K562 (cell line): ENCODE measurements around the gene SCNN1A. TPM values are rescaled to one million over a fixed set of nuclear protein-coding genes. Genes with fewer than 3 reads are reported as not detected.

Experiments used
- ATAC-seq: fragments of 200-7000 bp; cut with Tn5 transposase; 3 replicates; pipeline ENCODE4 v1.9.1; 2020; ENCODE audit warnings: moderate library complexity
- BruUV-seq: library from RNA; stranded (reverse); fragments of 400-500 nt; replicated peaks from 2 replicates; lab custom pipeline; 2021; lab: Mats Ljungman, UMichigan
- CTCF ChIA-PET: fragments of 300-600 bp; formaldehyde crosslinking; extraction: SDS; loops from one replicate; lab custom pipeline; 2021; ENCODE audit warnings: low intra/inter-chr PET ratio; lab: Yijun Ruan, JAX
- POLR2A ChIA-PET: fragments of 300-600, 350-650 bp; sonication (Branson Sonifier 250); formaldehyde crosslinking; extraction: SDS; loops from one replicate; lab custom pipeline; 2021; ENCODE audit warnings: antibody characterized with exemption, inconsistent platforms; lab: Yijun Ruan, JAX
- DNase-seq, 4 experiments: peaks; one replicate each; pipeline versions ENCODE4 v3.0.0 to v3.0.0-alpha.2; 2011 to 2018; ENCODE audit warnings: low spot score in 3 of 4, mixed read lengths in 3 of 4; ENCODE audit errors: extremely low read depth in 1 of 4
- FAIRE-seq: peaks from 2 replicates; lab custom pipeline; 2011; peaks lifted over from hg19 to GRCh38; lab: Jason Lieb, UNC
- H2AFZ ChIP-seq: 2 replicates; pipeline ENCODE4 v1.6.0; 2011; ENCODE audit warnings: low read depth, low read length, control low read depth, inconsistent platforms
- H3K27ac ChIP-seq: fragments of 200-600 bp; 3 replicates; pipeline ENCODE4 v1.8.0; 2011; ENCODE audit warnings: low read depth, mild to moderate bottlenecking, control low read depth, inconsistent platforms, low read length, moderate library complexity, mixed read lengths; ENCODE audit errors: extremely low read depth
- H3K27me3 ChIP-seq, 2 experiments: fragments of 300-600 bp in 1 of 2; 2 replicates in 1 of 2; 3 replicates in 1 of 2; pipeline versions ENCODE4 v1.6.0 to v1.8.0; 2011; ENCODE audit warnings: inconsistent platforms in 2 of 2, low read length in 2 of 2, mild to moderate bottlenecking in 1 of 2, mixed read lengths in 1 of 2, moderate library complexity in 1 of 2; ENCODE audit not compliant: control insufficient read depth in 2 of 2, insufficient read depth in 2 of 2
- H3K36me3 ChIP-seq: fragments of 300-600 bp; 3 replicates; pipeline ENCODE4 v1.8.0; 2011; ENCODE audit warnings: mild to moderate bottlenecking, low read length, inconsistent platforms; ENCODE audit not compliant: control insufficient read depth, insufficient read depth
- H3K4me1 ChIP-seq, 2 experiments: fragments of 200-600 bp in 1 of 2; replicated peaks in 1 of 2; 2 replicates in 1 of 2; 3 replicates in 1 of 2; pipeline versions ENCODE4 v1.5.1 to v1.8.0; 2011; ENCODE audit warnings: inconsistent platforms in 2 of 2, low read length in 2 of 2, mild to moderate bottlenecking in 1 of 2, mixed read lengths in 1 of 2, moderate library complexity in 1 of 2; ENCODE audit not compliant: control insufficient read depth in 2 of 2, insufficient read depth in 2 of 2
- H3K4me2 ChIP-seq: 2 replicates; pipeline ENCODE4 v1.6.1; 2011; ENCODE audit warnings: low read length, control low read depth, inconsistent platforms, mixed read lengths; ENCODE audit not compliant: insufficient read depth
- H3K4me3 ChIP-seq: fragments of 200-600 bp; sonication (generic), shearing (Covaris generic); 2 replicates; pipeline ENCODE4 v1.5.1; 2016; ENCODE audit warnings: control low read depth, inconsistent platforms
- H3K79me2 ChIP-seq: fragments of 200-600 bp; 3 replicates; pipeline ENCODE4 v1.8.0; 2011; ENCODE audit warnings: low read length, inconsistent platforms; ENCODE audit not compliant: control insufficient read depth, insufficient read depth
- H3K9ac ChIP-seq, 2 experiments: 2 replicates each; pipeline versions ENCODE4 v1.6.0 to v1.6.1; 2011; ENCODE audit warnings: low read depth in 2 of 2, low read length in 2 of 2, control low read depth in 1 of 2, inconsistent platforms in 1 of 2, mild to moderate bottlenecking in 1 of 2, mixed read lengths in 1 of 2; ENCODE audit not compliant: insufficient read depth in 1 of 2
- H3K9me1 ChIP-seq: one replicate; pipeline ENCODE4 v1.6.0; 2011; ENCODE audit warnings: inconsistent platforms, mild to moderate bottlenecking, low read length, moderate library complexity; ENCODE audit not compliant: control insufficient read depth, insufficient read depth
- H3K9me3 ChIP-seq: replicated peaks from 2 replicates; pipeline ENCODE4 v1.5.1; 2011; ENCODE audit warnings: low read depth, low read length, inconsistent platforms; ENCODE audit not compliant: control insufficient read depth, insufficient read depth
- H4K20me1 ChIP-seq: replicated peaks from 2 replicates; pipeline ENCODE4 v1.6.1; 2011; ENCODE audit warnings: low read length, inconsistent platforms, mixed read lengths; ENCODE audit not compliant: control insufficient read depth, insufficient read depth
- BCL6 ChIP-seq: fragments of 250-450 bp; sonication (Bioruptor Pico); IDR thresholded peaks from 2 replicates; pipeline ENCODE4 v1.4.0; 2020
- HCFC1 ChIP-seq: IDR thresholded peaks from 2 replicates; pipeline ENCODE4 v1.6.1; 2012; ENCODE audit warnings: low read depth, low read length, improper control_type of control experiment
- HMG20B ChIP-seq: fragments of 250-450 bp; sonication (Bioruptor Pico); IDR thresholded peaks from 2 replicates; pipeline ENCODE4 v1.5.0; 2021; ENCODE audit warnings: mild to moderate bottlenecking
- HNRNPLL ChIP-seq: fragments of 200-400 bp; formaldehyde crosslinking; IDR thresholded peaks from 2 replicates; pipeline ENCODE4 v1.6.1; 2017; ENCODE audit warnings: low read length, low read depth, mild to moderate bottlenecking; ENCODE audit not compliant: poor library complexity, severe bottlenecking
- KAT7 ChIP-seq: sonication (generic); formaldehyde crosslinking; IDR thresholded peaks from 2 replicates; pipeline ENCODE4 v1.8.0; 2022; ENCODE audit warnings: missing genetic modification reagents, mild to moderate bottlenecking, borderline replicate concordance
- MCM7 ChIP-seq, 2 experiments: fragments of 450-650 bp; IDR thresholded peaks; 2 replicates each; pipeline ENCODE4 v1.6.1; 2016 to 2018
- NFE2 ChIP-seq: IDR thresholded peaks from 2 replicates; pipeline ENCODE4 v1.6.1; 2014; ENCODE audit warnings: antibody characterized with exemption, low read depth
- WGBS: fragments of 100-300 bp; shearing (Covaris generic); methylation state at CpG from one replicate; pipeline ENCODE4 v1.1.6; 2016; ENCODE audit warnings: low coverage, mixed read lengths; ENCODE audit not compliant: insufficient coverage; ENCODE audit errors: missing lambda C conversion rate; 5-methylcytosine and 5-hydroxymethylcytosine counted together
- in situ Hi-C: fragments of 300-500 bp; cut with MboI; formaldehyde crosslinking; loops from 4 replicates; pipeline ENCODE4 v1.15.0; 2018; ENCODE audit warnings: inconsistent platforms, mixed read lengths
- intact Hi-C: fragments of 100-400 bp; cut with micrococcal nuclease; formaldehyde crosslinking; loops from 2 replicates; pipeline ENCODE4 v1.14.2; 2022
- polyA plus RNA-seq, 8 experiments: library from polyadenylated mRNA; depleted of rRNA in 4 of 8; stranded (reverse) in 5 of 8; unstranded in 3 of 8; fragments of >200 nt; fragmentation: Nextera tagmentation in 2 of 8; fragmentation: Illumina TruSeq in 1 of 8; extraction: Ambion mirVana in 2 of 8; extraction: Trizol in 1 of 8; gene quantifications; 2 replicates each; pipeline versions ENCODE4 v1.2.1 to v1.2.3, GENCODE V29; 2011 to 2014; ENCODE audit warnings: inconsistent platforms in 1 of 8, missing spikeins in 1 of 8
- total RNA-seq, 7 experiments: library from RNA; depleted of rRNA in 6 of 7; stranded (reverse); fragments of >200 nt in 6 of 7; fragmentation: Illumina TruSeq in 2 of 7; extraction: Trizol in 2 of 7; gene quantifications; 2 replicates each; pipeline versions ENCODE4 v1.2.1 to v1.2.3, GENCODE V29; 2011 to 2021; ENCODE audit warnings: low replicate concordance in 1 of 7
- TF ChIP-seq, protein P1 (sequence below): fragments of 450-650 bp; IDR thresholded peaks from 2 replicates; pipeline ENCODE4 v1.6.1; 2016; ENCODE audit warnings: antibody characterized with exemption
- TF ChIP-seq, protein P2 (sequence below): fragments of 200-600 bp; sonication (generic); IDR thresholded peaks from one replicate; pipeline ENCODE4 v1.6.1; 2012; ENCODE audit warnings: mild to moderate bottlenecking, low read depth, low read length, inconsistent platforms

SCNN1A gene
- total and polyA plus RNA-seq, 9 of the 15 experiments (the other 6 are each of a cell fraction or from before 2014, with no cell fraction given), result 0.15 to 0.49 (median 0.32) TPM; not detected in 5

DNA sequence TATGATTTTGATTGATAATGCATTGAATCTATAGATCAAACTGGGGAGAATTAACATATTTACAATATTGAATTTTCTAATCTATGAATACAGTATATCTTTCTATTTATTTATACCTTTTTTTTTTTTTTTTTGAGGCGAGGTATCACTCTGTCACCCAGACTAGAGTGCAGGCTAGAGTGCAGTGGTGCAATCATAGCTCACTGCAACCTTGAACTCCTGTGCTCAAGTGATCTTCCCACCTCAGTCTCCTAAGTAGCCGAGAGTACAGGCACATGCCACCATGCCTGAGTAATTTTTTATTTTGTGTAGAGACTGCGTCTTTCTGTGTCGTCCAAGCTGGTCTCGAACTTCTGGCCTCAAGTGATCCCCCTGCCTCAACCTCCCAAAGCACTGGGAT lies 29.0 kb upstream of the SCNN1A start:
- in situ Hi-C loops, result no loop called here
- H2AFZ ChIP-seq, result no peak overlapping the region
- H3K36me3 ChIP-seq, result no peaks in the 10 kb centered on the region
- no peak overlapping the region for H3K27ac ChIP-seq
- no peak overlapping the region for H3K4me3 ChIP-seq
- BruUV-seq, result no TSS peak
- no peaks in the 10 kb centered on the region for H3K4me1 ChIP-seq
- intact Hi-C loops, result no loop called here
- no peaks in the 10 kb centered on the region for H4K20me1 ChIP-seq
- no peaks in the 10 kb centered on the region for H3K9me1 ChIP-seq
- H3K9me3 ChIP-seq, result 0 out of 2 replicates have a peak, but pooled peaks cover 1% of the 10 kb centered on the region
- ATAC-seq, result no peak
- WGBS, result 60% methylated on average over 4 of the region's 5 CpGs
- H3K4me2 ChIP-seq, result no peak overlapping the region
- FAIRE-seq, result no peak
- no peaks in the 10 kb centered on the region for H3K27me3 ChIP-seq
- no peaks in the 10 kb centered on the region for H3K79me2 ChIP-seq
- no peak overlapping the region for H3K9ac ChIP-seq
- no peak for DNase-seq
- CTCF ChIA-PET, result no interaction called here
- POLR2A ChIA-PET, result interaction anchor here (0.8 kb wide), 1 partner anchor 12 kb away, joined by 3 read pairs; no protein-coding TSS in a partner anchor
- TF ChIP-seq MCM7 (IDR thresholded peaks at IDR 0.05) (no peak), HNRNPLL (no peak), BCL6 (CRISPR knock-in tag) (no peak), NFE2 (no peak), HMG20B (CRISPR knock-in tag) (no peak), KAT7 (CRISPR knock-in tag) (no peak), HCFC1 (no peak)
- TF ChIP-seq, protein P1, sequence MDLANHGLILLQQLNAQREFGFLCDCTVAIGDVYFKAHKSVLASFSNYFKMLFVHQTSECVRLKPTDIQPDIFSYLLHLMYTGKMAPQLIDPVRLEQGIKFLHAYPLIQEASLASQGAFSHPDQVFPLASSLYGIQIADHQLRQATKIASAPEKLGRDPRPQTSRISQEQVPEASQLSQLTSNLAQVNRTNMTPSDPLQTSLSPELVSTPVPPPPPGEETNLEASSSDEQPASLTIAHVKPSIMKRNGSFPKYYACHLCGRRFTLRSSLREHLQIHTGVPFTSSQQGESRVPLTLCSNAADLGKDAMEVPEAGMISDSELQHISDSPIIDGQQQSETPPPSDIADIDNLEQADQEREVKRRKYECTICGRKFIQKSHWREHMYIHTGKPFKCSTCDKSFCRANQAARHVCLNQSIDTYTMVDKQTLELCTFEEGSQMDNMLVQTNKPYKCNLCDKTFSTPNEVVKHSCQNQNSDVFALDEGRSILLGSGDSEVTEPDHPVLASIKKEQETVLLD, result no peak
- TF ChIP-seq, protein P2, sequence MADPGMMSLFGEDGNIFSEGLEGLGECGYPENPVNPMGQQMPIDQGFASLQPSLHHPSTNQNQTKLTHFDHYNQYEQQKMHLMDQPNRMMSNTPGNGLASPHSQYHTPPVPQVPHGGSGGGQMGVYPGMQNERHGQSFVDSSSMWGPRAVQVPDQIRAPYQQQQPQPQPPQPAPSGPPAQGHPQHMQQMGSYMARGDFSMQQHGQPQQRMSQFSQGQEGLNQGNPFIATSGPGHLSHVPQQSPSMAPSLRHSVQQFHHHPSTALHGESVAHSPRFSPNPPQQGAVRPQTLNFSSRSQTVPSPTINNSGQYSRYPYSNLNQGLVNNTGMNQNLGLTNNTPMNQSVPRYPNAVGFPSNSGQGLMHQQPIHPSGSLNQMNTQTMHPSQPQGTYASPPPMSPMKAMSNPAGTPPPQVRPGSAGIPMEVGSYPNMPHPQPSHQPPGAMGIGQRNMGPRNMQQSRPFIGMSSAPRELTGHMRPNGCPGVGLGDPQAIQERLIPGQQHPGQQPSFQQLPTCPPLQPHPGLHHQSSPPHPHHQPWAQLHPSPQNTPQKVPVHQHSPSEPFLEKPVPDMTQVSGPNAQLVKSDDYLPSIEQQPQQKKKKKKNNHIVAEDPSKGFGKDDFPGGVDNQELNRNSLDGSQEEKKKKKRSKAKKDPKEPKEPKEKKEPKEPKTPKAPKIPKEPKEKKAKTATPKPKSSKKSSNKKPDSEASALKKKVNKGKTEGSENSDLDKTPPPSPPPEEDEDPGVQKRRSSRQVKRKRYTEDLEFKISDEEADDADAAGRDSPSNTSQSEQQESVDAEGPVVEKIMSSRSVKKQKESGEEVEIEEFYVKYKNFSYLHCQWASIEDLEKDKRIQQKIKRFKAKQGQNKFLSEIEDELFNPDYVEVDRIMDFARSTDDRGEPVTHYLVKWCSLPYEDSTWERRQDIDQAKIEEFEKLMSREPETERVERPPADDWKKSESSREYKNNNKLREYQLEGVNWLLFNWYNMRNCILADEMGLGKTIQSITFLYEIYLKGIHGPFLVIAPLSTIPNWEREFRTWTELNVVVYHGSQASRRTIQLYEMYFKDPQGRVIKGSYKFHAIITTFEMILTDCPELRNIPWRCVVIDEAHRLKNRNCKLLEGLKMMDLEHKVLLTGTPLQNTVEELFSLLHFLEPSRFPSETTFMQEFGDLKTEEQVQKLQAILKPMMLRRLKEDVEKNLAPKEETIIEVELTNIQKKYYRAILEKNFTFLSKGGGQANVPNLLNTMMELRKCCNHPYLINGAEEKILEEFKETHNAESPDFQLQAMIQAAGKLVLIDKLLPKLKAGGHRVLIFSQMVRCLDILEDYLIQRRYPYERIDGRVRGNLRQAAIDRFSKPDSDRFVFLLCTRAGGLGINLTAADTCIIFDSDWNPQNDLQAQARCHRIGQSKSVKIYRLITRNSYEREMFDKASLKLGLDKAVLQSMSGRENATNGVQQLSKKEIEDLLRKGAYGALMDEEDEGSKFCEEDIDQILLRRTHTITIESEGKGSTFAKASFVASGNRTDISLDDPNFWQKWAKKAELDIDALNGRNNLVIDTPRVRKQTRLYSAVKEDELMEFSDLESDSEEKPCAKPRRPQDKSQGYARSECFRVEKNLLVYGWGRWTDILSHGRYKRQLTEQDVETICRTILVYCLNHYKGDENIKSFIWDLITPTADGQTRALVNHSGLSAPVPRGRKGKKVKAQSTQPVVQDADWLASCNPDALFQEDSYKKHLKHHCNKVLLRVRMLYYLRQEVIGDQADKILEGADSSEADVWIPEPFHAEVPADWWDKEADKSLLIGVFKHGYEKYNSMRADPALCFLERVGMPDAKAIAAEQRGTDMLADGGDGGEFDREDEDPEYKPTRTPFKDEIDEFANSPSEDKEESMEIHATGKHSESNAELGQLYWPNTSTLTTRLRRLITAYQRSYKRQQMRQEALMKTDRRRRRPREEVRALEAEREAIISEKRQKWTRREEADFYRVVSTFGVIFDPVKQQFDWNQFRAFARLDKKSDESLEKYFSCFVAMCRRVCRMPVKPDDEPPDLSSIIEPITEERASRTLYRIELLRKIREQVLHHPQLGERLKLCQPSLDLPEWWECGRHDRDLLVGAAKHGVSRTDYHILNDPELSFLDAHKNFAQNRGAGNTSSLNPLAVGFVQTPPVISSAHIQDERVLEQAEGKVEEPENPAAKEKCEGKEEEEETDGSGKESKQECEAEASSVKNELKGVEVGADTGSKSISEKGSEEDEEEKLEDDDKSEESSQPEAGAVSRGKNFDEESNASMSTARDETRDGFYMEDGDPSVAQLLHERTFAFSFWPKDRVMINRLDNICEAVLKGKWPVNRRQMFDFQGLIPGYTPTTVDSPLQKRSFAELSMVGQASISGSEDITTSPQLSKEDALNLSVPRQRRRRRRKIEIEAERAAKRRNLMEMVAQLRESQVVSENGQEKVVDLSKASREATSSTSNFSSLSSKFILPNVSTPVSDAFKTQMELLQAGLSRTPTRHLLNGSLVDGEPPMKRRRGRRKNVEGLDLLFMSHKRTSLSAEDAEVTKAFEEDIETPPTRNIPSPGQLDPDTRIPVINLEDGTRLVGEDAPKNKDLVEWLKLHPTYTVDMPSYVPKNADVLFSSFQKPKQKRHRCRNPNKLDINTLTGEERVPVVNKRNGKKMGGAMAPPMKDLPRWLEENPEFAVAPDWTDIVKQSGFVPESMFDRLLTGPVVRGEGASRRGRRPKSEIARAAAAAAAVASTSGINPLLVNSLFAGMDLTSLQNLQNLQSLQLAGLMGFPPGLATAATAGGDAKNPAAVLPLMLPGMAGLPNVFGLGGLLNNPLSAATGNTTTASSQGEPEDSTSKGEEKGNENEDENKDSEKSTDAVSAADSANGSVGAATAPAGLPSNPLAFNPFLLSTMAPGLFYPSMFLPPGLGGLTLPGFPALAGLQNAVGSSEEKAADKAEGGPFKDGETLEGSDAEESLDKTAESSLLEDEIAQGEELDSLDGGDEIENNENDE, result no peak
